HepG2 (cell line): Measurements from ENCODE around the gene TMEM186. TPM values are rescaled to one million over a fixed set of nuclear protein-coding genes. Genes with fewer than 3 reads are reported as not detected.

Experiments used
- BCL6 ChIP-seq: IDR thresholded peaks from 2 replicates; pipeline ENCODE4 v1.6.1; 2016; ENCODE audit warnings: missing genetic modification reagents, missing compliant biosample characterization
- FIP1L1 ChIP-seq: fragments of 200-400 bp; formaldehyde crosslinking; IDR thresholded peaks from 2 replicates; pipeline ENCODE4 v1.6.1; 2018; ENCODE audit warnings: low read depth, mild to moderate bottlenecking, low read length, moderate library complexity, borderline replicate concordance; ENCODE audit not compliant: insufficient read depth
- FOXJ3 ChIP-seq: sonication (generic); formaldehyde crosslinking; IDR thresholded peaks from 2 replicates; pipeline ENCODE4 v1.4.0; 2020; ENCODE audit warnings: missing genetic modification reagents, mild to moderate bottlenecking, borderline replicate concordance
- FOXM1 ChIP-seq: sonication (generic); formaldehyde crosslinking; IDR thresholded peaks from 2 replicates; pipeline ENCODE4 v1.5.0; 2020; ENCODE audit warnings: missing genetic modification reagents
- JUN ChIP-seq: sonication (generic); formaldehyde crosslinking; IDR thresholded peaks from 2 replicates; pipeline ENCODE4 v1.4.0; 2020; ENCODE audit warnings: mild to moderate bottlenecking, missing genetic modification reagents
- KMT2B ChIP-seq: IDR thresholded peaks from 2 replicates; pipeline ENCODE4 v1.6.1; 2016; ENCODE audit warnings: missing genetic modification reagents, missing compliant biosample characterization
- NFKB2 ChIP-seq: sonication (generic); formaldehyde crosslinking; IDR thresholded peaks from 2 replicates; pipeline ENCODE4 v1.4.0; 2020; ENCODE audit warnings: missing genetic modification reagents, borderline replicate concordance
- TGIF2 ChIP-seq: IDR thresholded peaks from 2 replicates; pipeline ENCODE4 v1.6.1; 2016; ENCODE audit warnings: control low read depth, missing compliant biosample characterization
- TRIM24 ChIP-seq: sonication (generic); formaldehyde crosslinking; IDR thresholded peaks from 2 replicates; pipeline ENCODE4 v1.8.0; 2022; ENCODE audit warnings: mild to moderate bottlenecking, missing genetic modification reagents
- ZIK1 ChIP-seq: sonication (generic); formaldehyde crosslinking; IDR thresholded peaks from 2 replicates; pipeline ENCODE4 v1.5.0; 2020; ENCODE audit warnings: mild to moderate bottlenecking, low read depth, missing genetic modification reagents, borderline replicate concordance
- ZNF484 ChIP-seq: sonication (generic); formaldehyde crosslinking; IDR thresholded peaks from 2 replicates; pipeline ENCODE4 v1.5.1; 2020; ENCODE audit warnings: mild to moderate bottlenecking, low read depth, missing genetic modification reagents, borderline replicate concordance
- ZNF510 ChIP-seq: sonication (generic); formaldehyde crosslinking; IDR thresholded peaks from 2 replicates; pipeline ENCODE4 v1.4.0; 2020; ENCODE audit warnings: low read depth, mild to moderate bottlenecking, missing genetic modification reagents
- ZNF547 ChIP-seq: sonication (generic); formaldehyde crosslinking; IDR thresholded peaks from 2 replicates; pipeline ENCODE4 v1.5.1; 2020; ENCODE audit warnings: mild to moderate bottlenecking, missing genetic modification reagents
- ZNF614 ChIP-seq: IDR thresholded peaks from 2 replicates; pipeline ENCODE4 v1.6.1; 2018; ENCODE audit warnings: missing biosample characterization, missing genetic modification reagents, inconsistent platforms, borderline replicate concordance
- ZNF720 ChIP-seq: sonication (generic); formaldehyde crosslinking; IDR thresholded peaks from 2 replicates; pipeline ENCODE4 v1.4.0; 2020; ENCODE audit warnings: missing genetic modification reagents
- ZNF749 ChIP-seq: sonication (generic); formaldehyde crosslinking; IDR thresholded peaks from 2 replicates; pipeline ENCODE4 v1.8.0; 2022; ENCODE audit warnings: mild to moderate bottlenecking, missing genetic modification reagents, moderate library complexity, borderline replicate concordance
- polyA plus RNA-seq, 8 experiments: library from polyadenylated mRNA; depleted of rRNA in 3 of 8; stranded (reverse) in 7 of 8; unstranded in 1 of 8; fragments of >200 nt; fragmentation: Illumina TruSeq in 4 of 8; extraction: Trizol in 4 of 8; gene quantifications; 2 replicates each; pipeline versions ENCODE4 v1.2.1 to v1.2.3, GENCODE V29; 2011 to 2016; ENCODE audit warnings: low read depth in 4 of 8, missing spikeins in 1 of 8, mixed read lengths in 1 of 8; ENCODE audit not compliant: insufficient read depth in 1 of 8
- total RNA-seq, 5 experiments: library from RNA; depleted of rRNA; stranded (reverse); fragments of >200 nt; fragmentation: Illumina TruSeq; extraction: Trizol; gene quantifications; 2 replicates each; pipeline ENCODE4 v1.2.3, GENCODE V29; 2016; ENCODE audit warnings: low read depth in 1 of 5
- TF ChIP-seq, protein P1 (sequence below): sonication (generic); formaldehyde crosslinking; IDR thresholded peaks from 2 replicates; pipeline ENCODE4 v1.8.1; 2023; ENCODE audit warnings: mild to moderate bottlenecking, inconsistent platforms, moderate library complexity, missing genetic modification reagents, borderline replicate concordance
- TF ChIP-seq, protein P2 (sequence below): sonication (generic); formaldehyde crosslinking; IDR thresholded peaks from 2 replicates; pipeline ENCODE4 v1.8.0; 2022; ENCODE audit warnings: missing genetic modification reagents, low read depth, mild to moderate bottlenecking, borderline replicate concordance
- TF ChIP-seq, protein P3 (sequence below): sonication (generic); formaldehyde crosslinking; IDR thresholded peaks from 2 replicates; pipeline ENCODE4 v1.8.1; 2023; ENCODE audit warnings: mild to moderate bottlenecking, missing genetic modification reagents
- TF ChIP-seq, protein P4 (sequence below): sonication (generic); formaldehyde crosslinking; IDR thresholded peaks from 2 replicates; pipeline ENCODE4 v1.5.0; 2020; ENCODE audit warnings: missing genetic modification reagents, mild to moderate bottlenecking, borderline replicate concordance
- TF ChIP-seq, protein P5 (sequence below): sonication (generic); formaldehyde crosslinking; conservative IDR thresholded peaks from 2 replicates; pipeline ENCODE4 v1.8.0; 2022; ENCODE audit warnings: mild to moderate bottlenecking, moderate library complexity, missing genetic modification reagents
- TF ChIP-seq, protein P6 (sequence below): IDR thresholded peaks from 2 replicates; pipeline ENCODE4 v1.6.1; 2016; ENCODE audit warnings: mild to moderate bottlenecking

Gene TMEM186
- total and polyA plus RNA-seq, 2 of the 13 experiments (the other 11 are each of a cell fraction or from before 2014, with no cell fraction given) = 16.2 to 19.3 TPM

DNA sequence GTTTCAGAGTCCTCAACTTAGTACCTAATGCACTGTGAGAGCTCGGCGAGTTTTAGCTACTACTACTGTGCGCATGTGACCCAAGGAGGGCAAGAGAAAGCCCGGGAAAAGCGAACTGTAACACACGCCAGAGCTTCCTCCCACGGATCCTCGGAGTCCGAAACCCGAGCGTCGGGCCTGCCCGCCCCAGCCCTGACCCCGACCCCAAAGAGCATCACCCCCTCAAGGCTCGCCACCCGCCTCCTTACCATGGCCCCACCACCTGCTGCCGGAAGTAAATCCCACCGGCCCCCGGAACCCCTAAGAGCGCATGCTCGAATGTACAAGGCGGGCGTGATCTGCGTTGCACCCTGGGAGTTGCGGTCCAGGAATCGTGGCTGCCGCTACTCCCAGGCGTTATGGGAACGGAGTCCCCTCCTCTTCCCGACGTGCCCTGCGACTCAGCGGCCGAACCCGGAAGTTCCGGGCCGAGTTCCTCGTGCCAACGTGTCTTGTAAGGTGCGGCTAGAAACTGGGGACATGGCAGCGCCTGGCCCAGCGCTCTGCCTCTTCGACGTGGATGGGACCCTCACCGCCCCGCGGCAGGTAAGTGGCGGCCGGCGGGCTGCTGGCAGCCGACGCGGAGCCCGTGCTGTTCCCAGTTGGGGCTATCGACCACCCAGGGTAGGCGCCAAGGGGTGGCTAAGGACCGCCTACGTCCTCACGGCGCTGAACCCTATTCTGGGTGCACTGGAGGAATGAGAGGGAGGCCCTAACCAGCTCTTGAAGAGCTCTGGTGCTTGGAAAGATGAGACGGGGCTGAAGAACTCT, at the start of gene TMEM186, which contains the start of gene PMM2 (continued):
- TF ChIP-seq, protein P1, sequence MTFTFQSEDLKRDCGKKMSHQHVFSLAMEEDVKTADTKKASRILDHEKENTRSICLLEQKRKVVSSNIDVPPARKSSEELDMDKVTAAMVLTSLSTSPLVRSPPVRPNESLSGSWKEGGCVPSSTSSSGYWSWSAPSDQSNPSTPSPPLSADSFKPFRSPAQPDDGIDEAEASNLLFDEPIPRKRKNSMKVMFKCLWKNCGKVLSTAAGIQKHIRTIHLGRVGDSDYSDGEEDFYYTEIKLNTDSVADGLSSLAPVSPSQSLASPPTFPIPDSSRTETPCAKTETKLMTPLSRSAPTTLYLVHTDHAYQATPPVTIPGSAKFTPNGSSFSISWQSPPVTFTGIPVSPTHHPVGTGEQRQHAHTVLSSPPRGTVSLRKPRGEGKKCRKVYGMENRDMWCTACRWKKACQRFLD (CRISPR knock-in tag) = peak; percentile 99; the same call in 1 of the 2 replicates
- TF ChIP-seq, protein P2, sequence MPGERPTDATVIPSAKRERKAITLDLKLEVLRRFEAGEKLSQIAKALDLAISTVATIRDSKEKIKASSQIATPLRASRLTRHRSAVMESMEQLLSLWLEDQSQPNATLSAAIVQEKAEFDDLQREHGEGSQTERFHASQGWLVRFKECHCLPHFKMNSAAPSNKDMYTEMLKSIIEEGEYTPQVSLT (CRISPR knock-in tag) = no peak; the same call in 1 of the 2 replicates
- TF ChIP-seq, protein P3, sequence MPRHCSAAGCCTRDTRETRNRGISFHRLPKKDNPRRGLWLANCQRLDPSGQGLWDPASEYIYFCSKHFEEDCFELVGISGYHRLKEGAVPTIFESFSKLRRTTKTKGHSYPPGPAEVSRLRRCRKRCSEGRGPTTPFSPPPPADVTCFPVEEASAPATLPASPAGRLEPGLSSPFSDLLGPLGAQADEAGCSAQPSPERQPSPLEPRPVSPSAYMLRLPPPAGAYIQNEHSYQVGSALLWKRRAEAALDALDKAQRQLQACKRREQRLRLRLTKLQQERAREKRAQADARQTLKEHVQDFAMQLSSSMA (CRISPR knock-in tag) = peak; percentile 95
- TF ChIP-seq, protein P4, sequence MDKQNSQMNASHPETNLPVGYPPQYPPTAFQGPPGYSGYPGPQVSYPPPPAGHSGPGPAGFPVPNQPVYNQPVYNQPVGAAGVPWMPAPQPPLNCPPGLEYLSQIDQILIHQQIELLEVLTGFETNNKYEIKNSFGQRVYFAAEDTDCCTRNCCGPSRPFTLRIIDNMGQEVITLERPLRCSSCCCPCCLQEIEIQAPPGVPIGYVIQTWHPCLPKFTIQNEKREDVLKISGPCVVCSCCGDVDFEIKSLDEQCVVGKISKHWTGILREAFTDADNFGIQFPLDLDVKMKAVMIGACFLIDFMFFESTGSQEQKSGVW (CRISPR knock-in tag) = no peak
- TF ChIP-seq ZNF484 (peak; percentile 83; the same call in 1 of the 2 replicates), FOXM1 (peak; percentile 93; the same call in 1 of the 2 replicates), ZNF614 (CRISPR knock-in tag) (peak; percentile 96), ZNF547 (CRISPR knock-in tag) (peak; percentile 99), BCL6 (peak; percentile 76), FOXJ3 (CRISPR knock-in tag) (peak; percentile 72; the same call in 1 of the 2 replicates), KMT2B (CRISPR knock-in tag) (peak; percentile 99), TGIF2 (CRISPR knock-in tag) (peak; percentile 100), JUN (CRISPR knock-in tag) (peak; percentile 79; the same call in 1 of the 2 replicates), ZNF510 (CRISPR knock-in tag) (no peak; the same call in 1 of the 2 replicates), NFKB2 (CRISPR knock-in tag) (peak; percentile 100), ZIK1 (peak; percentile 98), ZNF749 (CRISPR knock-in tag) (peak; percentile 98), FIP1L1 (peak; percentile 37; the same call in 1 of the 2 replicates), ZNF720 (CRISPR knock-in tag) (no peak), TRIM24 (CRISPR knock-in tag) (no peak)
- TF ChIP-seq, protein P5, sequence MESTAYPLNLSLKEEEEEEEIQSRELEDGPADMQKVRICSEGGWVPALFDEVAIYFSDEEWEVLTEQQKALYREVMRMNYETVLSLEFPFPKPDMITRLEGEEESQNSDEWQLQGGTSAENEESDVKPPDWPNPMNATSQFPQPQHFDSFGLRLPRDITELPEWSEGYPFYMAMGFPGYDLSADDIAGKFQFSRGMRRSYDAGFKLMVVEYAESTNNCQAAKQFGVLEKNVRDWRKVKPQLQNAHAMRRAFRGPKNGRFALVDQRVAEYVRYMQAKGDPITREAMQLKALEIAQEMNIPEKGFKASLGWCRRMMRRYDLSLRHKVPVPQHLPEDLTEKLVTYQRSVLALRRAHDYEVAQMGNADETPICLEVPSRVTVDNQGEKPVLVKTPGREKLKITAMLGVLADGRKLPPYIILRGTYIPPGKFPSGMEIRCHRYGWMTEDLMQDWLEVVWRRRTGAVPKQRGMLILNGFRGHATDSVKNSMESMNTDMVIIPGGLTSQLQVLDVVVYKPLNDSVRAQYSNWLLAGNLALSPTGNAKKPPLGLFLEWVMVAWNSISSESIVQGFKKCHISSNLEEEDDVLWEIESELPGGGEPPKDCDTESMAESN (CRISPR knock-in tag) = peak; percentile 99
- TF ChIP-seq, protein P6, sequence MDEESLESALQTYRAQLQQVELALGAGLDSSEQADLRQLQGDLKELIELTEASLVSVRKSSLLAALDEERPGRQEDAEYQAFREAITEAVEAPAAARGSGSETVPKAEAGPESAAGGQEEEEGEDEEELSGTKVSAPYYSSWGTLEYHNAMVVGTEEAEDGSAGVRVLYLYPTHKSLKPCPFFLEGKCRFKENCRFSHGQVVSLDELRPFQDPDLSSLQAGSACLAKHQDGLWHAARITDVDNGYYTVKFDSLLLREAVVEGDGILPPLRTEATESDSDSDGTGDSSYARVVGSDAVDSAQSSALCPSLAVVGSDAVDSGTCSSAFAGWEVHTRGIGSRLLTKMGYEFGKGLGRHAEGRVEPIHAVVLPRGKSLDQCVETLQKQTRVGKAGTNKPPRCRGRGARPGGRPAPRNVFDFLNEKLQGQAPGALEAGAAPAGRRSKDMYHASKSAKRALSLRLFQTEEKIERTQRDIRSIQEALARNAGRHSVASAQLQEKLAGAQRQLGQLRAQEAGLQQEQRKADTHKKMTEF (CRISPR knock-in tag) = peak; percentile 99
